ENCODE measurements around the gene CYP4F3.

DNA sequence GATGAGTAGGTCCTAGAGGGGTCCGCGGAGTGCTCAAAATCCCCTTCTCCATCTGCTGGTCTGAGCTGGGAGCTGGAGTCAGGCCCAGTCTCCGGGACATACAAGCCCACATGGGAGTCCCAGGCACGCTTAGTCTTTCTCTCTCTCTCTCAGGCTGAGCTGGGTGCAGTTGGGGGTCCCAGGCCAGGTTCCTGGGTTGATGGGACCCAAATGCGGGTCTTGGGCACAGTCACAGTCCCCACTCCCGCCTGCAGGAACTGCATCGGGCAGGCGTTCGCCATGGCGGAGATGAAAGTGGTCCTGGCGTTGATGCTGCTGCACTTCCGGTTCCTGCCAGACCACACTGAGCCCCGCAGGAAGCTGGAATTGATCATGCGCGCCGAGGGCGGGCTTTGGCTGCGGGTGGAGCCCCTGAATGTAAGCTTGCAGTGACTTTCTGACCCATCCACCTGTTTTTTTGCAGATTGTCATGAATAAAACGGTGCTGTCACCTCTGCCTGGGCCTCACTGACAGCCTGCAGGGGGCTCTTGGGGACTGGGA is 56.0 kb downstream of the CYP4F3 start:
- TF ChIP-seq, protein P1, sequence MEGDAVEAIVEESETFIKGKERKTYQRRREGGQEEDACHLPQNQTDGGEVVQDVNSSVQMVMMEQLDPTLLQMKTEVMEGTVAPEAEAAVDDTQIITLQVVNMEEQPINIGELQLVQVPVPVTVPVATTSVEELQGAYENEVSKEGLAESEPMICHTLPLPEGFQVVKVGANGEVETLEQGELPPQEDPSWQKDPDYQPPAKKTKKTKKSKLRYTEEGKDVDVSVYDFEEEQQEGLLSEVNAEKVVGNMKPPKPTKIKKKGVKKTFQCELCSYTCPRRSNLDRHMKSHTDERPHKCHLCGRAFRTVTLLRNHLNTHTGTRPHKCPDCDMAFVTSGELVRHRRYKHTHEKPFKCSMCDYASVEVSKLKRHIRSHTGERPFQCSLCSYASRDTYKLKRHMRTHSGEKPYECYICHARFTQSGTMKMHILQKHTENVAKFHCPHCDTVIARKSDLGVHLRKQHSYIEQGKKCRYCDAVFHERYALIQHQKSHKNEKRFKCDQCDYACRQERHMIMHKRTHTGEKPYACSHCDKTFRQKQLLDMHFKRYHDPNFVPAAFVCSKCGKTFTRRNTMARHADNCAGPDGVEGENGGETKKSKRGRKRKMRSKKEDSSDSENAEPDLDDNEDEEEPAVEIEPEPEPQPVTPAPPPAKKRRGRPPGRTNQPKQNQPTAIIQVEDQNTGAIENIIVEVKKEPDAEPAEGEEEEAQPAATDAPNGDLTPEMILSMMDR (IDR thresholded peaks at IDR 0.05): no peak
- TF ChIP-seq ZFX (IDR thresholded peaks at IDR 0.05; ENCODE audit: borderline replicate concordance): no peak
